Measurements from ENCODE around the gene SPOCD1.

Gene SPOCD1

DNA sequence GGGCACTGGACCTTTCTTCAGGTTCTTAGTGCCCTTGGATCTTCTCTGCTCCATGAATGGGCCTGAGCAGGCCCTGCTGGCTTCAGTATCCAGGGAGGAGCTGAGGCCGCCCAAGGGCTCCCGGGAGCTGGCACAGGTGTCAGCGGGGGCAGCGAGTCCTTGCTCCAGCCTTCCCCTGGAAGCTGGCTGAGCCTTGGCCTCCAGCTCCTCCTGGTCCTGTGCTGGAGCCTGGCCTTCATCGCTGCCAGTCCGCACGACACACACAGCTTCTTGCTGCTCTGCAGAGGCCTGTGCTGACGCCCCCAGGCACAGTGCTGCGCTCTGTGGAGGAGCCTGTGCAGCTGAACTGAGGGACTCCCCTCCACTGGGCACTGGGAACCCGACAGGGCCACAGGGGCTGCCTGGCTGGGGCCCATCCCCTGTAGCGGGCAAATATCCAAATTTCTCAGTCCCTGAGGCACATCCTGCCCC lies 1.7 kb downstream of the SPOCD1 start:
- 91 to 92% methylated on average over 10 to 11 of the region's 11 CpGs for WGBS, 2 experiments (ENCODE audit: insufficient coverage in 2 of 2)
- no peak overlapping the region for H3K27ac ChIP-seq (ENCODE audit: low read depth, low read length, severe bottlenecking)

DNA sequence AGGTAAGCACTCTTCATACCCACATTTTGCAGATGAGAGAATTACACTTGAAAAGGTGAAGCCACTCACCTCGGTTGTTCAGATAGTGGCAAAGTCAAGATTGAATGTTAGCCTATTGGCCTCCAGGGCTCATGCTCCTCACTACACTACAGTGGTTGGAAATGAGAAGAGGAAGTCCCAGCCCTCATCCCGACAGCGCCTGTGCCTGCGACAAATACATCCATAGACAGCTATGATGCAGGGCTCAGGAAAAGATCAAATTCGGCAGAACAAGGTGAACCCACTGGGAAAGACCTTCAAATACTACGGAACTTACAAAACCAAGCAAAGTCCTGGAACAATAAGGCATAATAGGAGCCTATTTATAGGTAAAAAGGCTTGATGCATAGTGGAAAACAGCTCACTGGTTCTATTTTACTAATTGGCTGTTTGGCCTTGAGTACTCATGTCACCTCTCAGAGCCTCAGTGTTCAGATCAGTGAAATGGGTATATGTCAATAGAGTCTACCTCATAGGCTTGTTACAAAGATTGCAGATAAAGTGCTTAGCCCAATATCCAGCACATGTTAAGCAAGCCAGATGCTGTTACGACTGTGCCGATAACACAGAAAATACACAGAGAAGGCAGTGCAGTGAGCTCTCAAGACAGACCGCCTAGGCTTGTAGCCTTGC lies 3.5 kb downstream of the SPOCD1 start:
- Histone ChIP-seq H3K4me1 (ENCODE audit: control insufficient read depth, insufficient read depth, low read length, poor library complexity, severe bottlenecking) (peaks cover 7% of the 10 kb centered on the region), H3K4me3 (ENCODE audit: extremely low read depth, insufficient read depth, low read length, poor library complexity, severe bottlenecking) (no peak overlapping the region), H3K9me3 (ENCODE audit: control insufficient read depth, low read length) (no peaks in the 10 kb centered on the region), H3K36me3 (ENCODE audit: control insufficient read depth, insufficient read depth, low read length) (no peaks in the 10 kb centered on the region), H3K27ac (ENCODE audit: low read depth, low read length, severe bottlenecking) (no peak overlapping the region)
- 98 to 99% methylated on average over 6 to 8 of the region's 9 CpGs for WGBS, 2 experiments (ENCODE audit: insufficient coverage in 2 of 2)

More for the DNA sequence above, 1.7 kb downstream of the SPOCD1 start:
- Histone ChIP-seq H3K4me1 (ENCODE audit: control insufficient read depth, insufficient read depth, low read length, poor library complexity, severe bottlenecking) (peaks cover 7% of the 10 kb centered on the region), H3K9me3 (ENCODE audit: control insufficient read depth, low read length) (no peaks in the 10 kb centered on the region), H3K4me3 (ENCODE audit: extremely low read depth, insufficient read depth, low read length, poor library complexity, severe bottlenecking) (no peak overlapping the region), H3K36me3 (ENCODE audit: control insufficient read depth, insufficient read depth, low read length) (no peaks in the 10 kb centered on the region)

- Histone ChIP-seq H3K4me3 (ENCODE audit: extremely low read depth, insufficient read depth, low read length, poor library complexity, severe bottlenecking) (no peak overlapping the region), H3K36me3 (ENCODE audit: control insufficient read depth, insufficient read depth, low read length) (no peaks in the 10 kb centered on the region), H3K4me1 (ENCODE audit: control insufficient read depth, insufficient read depth, low read length, poor library complexity, severe bottlenecking) (peaks cover 7% of the 10 kb centered on the region), H3K27ac (ENCODE audit: low read depth, low read length, severe bottlenecking) (no peak overlapping the region), H3K9me3 (ENCODE audit: control insufficient read depth, low read length) (peaks cover 3% of the 10 kb centered on the region)
- 62 to 70% methylated on average over 2 of the region's 7 CpGs for WGBS, 2 experiments (ENCODE audit: insufficient coverage in 2 of 2)
Observed at GRCh38 chr1:31811605-31812004, 4.2 kb downstream of the SPOCD1 start.

- WGBS, 2 experiments (ENCODE audit: insufficient coverage in 2 of 2), result 76% methylated on average over 3 to 4 of the region's 4 CpGs
Observed at GRCh38 chr1:31809698-31810097, 6.1 kb downstream of the SPOCD1 start.

DNA sequence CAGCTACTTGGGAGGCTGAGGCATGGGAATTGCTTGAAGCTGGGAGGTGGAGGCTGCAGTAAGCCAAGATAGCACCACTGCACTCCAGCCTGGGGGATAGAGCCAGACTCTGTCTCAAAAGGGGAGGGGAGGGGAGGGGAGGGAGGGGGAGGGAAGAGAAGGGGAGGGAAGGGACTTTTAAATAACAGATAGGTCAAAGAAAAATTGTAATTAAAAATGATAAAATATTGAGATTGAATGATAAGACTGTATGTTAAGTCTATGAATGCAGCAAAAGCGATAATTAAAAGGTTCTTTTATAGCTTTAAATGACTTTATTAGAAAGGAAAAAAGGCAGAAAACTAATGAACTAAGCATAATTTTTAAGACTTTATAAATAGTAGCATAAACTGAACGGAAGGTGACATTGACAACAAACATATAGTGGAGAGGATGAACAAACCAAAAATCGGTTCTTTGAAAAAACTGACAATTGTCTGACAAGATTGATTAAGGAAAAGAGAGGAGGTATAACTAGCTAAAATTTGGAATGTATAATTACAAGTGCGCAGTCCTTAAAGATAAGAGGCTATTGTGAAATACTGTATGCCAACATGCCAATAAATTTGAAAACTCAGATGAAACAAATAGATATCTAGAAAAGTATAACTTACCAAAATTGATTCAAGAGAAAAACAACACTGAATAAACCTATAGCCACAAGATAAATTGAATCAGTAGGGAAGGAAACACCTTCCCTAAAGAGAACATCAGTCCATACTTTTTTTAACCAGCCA lies 8.4 kb downstream of the SPOCD1 start:
- Histone ChIP-seq H3K4me3 (ENCODE audit: extremely low read depth, insufficient read depth, low read length, poor library complexity, severe bottlenecking) (no peak overlapping the region), H3K36me3 (ENCODE audit: control insufficient read depth, insufficient read depth, low read length) (no peaks in the 10 kb centered on the region), H3K9me3 (ENCODE audit: control insufficient read depth, low read length) (peaks cover 3% of the 10 kb centered on the region), H3K4me1 (ENCODE audit: control insufficient read depth, insufficient read depth, low read length, poor library complexity, severe bottlenecking) (no peaks in the 10 kb centered on the region), H3K27ac (ENCODE audit: low read depth, low read length, severe bottlenecking) (no peak overlapping the region)
- 86 to 100% methylated on average over 2 to 3 of the region's 4 CpGs for WGBS, 2 experiments (ENCODE audit: insufficient coverage in 2 of 2)

More at GRCh38 chr1:31809698-31810097, 6.1 kb downstream of the SPOCD1 start:
- peaks cover 3% of the 10 kb centered on the region for H3K4me1 ChIP-seq (ENCODE audit: control insufficient read depth, insufficient read depth, low read length, poor library complexity, severe bottlenecking)
- H3K9me3 ChIP-seq (ENCODE audit: control insufficient read depth, low read length), result peaks cover 3% of the 10 kb centered on the region
- no peaks in the 10 kb centered on the region for H3K36me3 ChIP-seq (ENCODE audit: control insufficient read depth, insufficient read depth, low read length)
- no peak overlapping the region for H3K4me3 ChIP-seq (ENCODE audit: extremely low read depth, insufficient read depth, low read length, poor library complexity, severe bottlenecking)
- H3K27ac ChIP-seq (ENCODE audit: low read depth, low read length, severe bottlenecking), result no peak overlapping the region

DNA sequence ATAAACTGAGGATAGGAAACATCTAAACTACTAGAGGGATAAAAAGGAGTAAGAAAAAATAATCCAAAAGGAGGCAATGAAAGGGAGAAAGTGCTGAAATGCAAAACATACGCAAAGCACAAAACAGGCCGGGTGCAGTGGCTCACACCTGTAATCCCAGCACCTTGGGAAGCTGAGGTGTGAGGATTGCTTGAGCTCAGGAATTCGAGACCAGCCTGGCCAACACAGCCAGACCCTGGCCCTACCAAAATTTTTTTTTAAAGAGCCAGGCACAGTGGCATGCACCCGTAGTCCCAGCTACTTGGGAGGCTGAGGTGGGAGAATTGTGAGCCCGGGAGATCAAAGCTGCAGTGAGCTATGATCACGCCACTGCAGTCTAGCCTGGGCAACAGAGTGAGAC lies 10.5 kb downstream of the SPOCD1 start:
- H3K4me3 ChIP-seq (ENCODE audit: extremely low read depth, insufficient read depth, low read length, poor library complexity, severe bottlenecking), result no peak overlapping the region
- H3K36me3 ChIP-seq (ENCODE audit: control insufficient read depth, insufficient read depth, low read length), result no peaks in the 10 kb centered on the region
- peaks cover 3% of the 10 kb centered on the region for H3K9me3 ChIP-seq (ENCODE audit: control insufficient read depth, low read length)
- peaks cover 2% of the 10 kb centered on the region for H3K4me1 ChIP-seq (ENCODE audit: control insufficient read depth, insufficient read depth, low read length, poor library complexity, severe bottlenecking)
- no peak overlapping the region for H3K27ac ChIP-seq (ENCODE audit: low read depth, low read length, severe bottlenecking)
- 92 to 100% methylated on average over 3 to 6 of the region's 6 CpGs for WGBS, 2 experiments (ENCODE audit: insufficient coverage in 2 of 2)

DNA sequence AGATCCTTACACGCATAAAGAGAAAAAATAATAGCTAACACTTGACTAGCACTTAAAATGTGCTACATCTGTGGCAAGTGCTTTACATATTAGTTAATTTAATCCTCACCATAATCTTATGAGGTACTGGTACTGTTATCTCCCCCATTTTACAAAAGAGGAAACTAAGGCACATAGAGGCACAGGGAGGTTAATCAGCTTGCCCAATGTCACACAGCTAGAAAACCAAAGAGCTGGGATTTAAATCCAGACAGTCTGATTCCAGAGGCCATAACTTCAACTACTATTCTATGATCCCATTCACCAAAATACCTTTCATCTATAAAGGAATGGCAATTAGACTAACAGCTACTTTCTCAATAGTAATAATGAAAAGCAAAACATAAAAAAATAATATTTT lies 11.7 kb downstream of the SPOCD1 start:
- peaks cover 3% of the 10 kb centered on the region for H3K9me3 ChIP-seq (ENCODE audit: control insufficient read depth, low read length)
- H3K4me3 ChIP-seq (ENCODE audit: extremely low read depth, insufficient read depth, low read length, poor library complexity, severe bottlenecking), result no peak overlapping the region
- peaks cover 12% of the 10 kb centered on the region for H3K4me1 ChIP-seq (ENCODE audit: control insufficient read depth, insufficient read depth, low read length, poor library complexity, severe bottlenecking)
- H3K27ac ChIP-seq (ENCODE audit: low read depth, low read length, severe bottlenecking), result no peak overlapping the region
- 100% methylated on average over 1 of the region's 1 CpG; no CpG with 5 or more reads in 1 of the 2 experiments for WGBS, 2 experiments (ENCODE audit: insufficient coverage in 2 of 2)
- H3K36me3 ChIP-seq (ENCODE audit: control insufficient read depth, insufficient read depth, low read length), result no peaks in the 10 kb centered on the region

DNA sequence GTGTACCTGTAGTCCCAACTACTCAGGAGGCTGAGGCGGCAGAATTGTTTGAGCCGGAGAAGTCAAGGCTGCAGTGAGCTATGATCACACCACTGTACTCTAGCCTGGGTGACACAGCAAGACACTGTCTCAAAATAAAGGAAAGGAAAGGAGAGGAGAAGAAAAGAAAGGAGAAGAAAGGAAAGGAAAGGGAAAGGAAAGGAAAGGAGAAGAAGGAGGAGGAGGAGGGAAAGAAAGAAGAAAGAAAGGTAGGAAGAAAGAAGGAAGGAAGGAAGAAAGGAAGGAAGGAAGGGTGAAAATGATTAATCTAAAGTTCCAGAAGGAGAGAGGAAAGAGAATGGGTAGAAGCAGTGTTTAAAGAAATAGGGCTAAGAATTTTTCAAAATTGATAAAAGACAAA lies 12.2 kb downstream of the SPOCD1 start:
- Histone ChIP-seq H3K27ac (ENCODE audit: low read depth, low read length, severe bottlenecking) (no peak overlapping the region), H3K9me3 (ENCODE audit: control insufficient read depth, low read length) (peaks cover 3% of the 10 kb centered on the region), H3K36me3 (ENCODE audit: control insufficient read depth, insufficient read depth, low read length) (no peaks in the 10 kb centered on the region), H3K4me1 (ENCODE audit: control insufficient read depth, insufficient read depth, low read length, poor library complexity, severe bottlenecking) (peaks cover 16% of the 10 kb centered on the region), H3K4me3 (ENCODE audit: extremely low read depth, insufficient read depth, low read length, poor library complexity, severe bottlenecking) (no peak overlapping the region)
- 100% methylated on average over 2 of the region's 2 CpGs for WGBS, 2 experiments (ENCODE audit: insufficient coverage in 2 of 2)

- Histone ChIP-seq H3K4me3 (ENCODE audit: extremely low read depth, insufficient read depth, low read length, poor library complexity, severe bottlenecking) (no peak overlapping the region), H3K27ac (ENCODE audit: low read depth, low read length, severe bottlenecking) (no peak overlapping the region), H3K4me1 (ENCODE audit: control insufficient read depth, insufficient read depth, low read length, poor library complexity, severe bottlenecking) (peaks cover 27% of the 10 kb centered on the region), H3K36me3 (ENCODE audit: control insufficient read depth, insufficient read depth, low read length) (no peaks in the 10 kb centered on the region), H3K9me3 (ENCODE audit: control insufficient read depth, low read length) (peaks cover 3% of the 10 kb centered on the region)
- WGBS, 2 experiments (ENCODE audit: insufficient coverage in 2 of 2), result 79 to 80% methylated on average over 1 to 7 of the region's 13 CpGs
Observed at GRCh38 chr1:31802190-31803150, 13.4 kb downstream of the SPOCD1 start.

DNA sequence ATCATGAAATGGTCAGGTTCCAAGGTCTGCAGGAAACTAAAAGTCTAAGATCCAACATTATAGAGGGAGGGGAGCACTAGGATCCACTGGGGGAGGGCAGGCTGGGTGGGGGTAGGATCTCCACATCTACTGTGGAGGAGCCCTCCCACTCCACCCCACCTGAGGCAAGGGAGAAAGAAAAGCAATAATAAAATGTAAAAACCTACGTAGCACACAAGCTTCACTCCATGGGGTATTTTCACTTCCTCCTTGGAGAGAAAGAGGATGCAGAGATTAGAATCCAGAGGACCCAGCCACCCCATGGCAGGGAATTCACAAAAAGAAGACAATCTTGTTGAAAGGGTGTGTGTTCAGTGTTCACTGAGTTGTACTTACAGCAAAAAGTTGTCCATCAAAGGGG lies 14.4 kb downstream of the SPOCD1 start:
- H3K4me1 ChIP-seq (ENCODE audit: control insufficient read depth, insufficient read depth, low read length, poor library complexity, severe bottlenecking), result peaks cover 30% of the 10 kb centered on the region
- H3K27ac ChIP-seq (ENCODE audit: low read depth, low read length, severe bottlenecking), result no peak overlapping the region
- H3K4me3 ChIP-seq (ENCODE audit: extremely low read depth, insufficient read depth, low read length, poor library complexity, severe bottlenecking), result no peak overlapping the region
- WGBS, 2 experiments (ENCODE audit: insufficient coverage in 2 of 2), result no CpG with 5 or more reads among the region's 1 CpG
- no peaks in the 10 kb centered on the region for H3K36me3 ChIP-seq (ENCODE audit: control insufficient read depth, insufficient read depth, low read length)
- no peaks in the 10 kb centered on the region for H3K9me3 ChIP-seq (ENCODE audit: control insufficient read depth, low read length)
